H1 (cell line): ENCODE measurements around the gene TMEM250. TPM values are rescaled to one million over a fixed set of nuclear protein-coding genes. Genes with fewer than 3 reads are reported as not detected.

Experiments
- SIRT6 ChIP-seq: IDR thresholded peaks from one replicate; pipeline ENCODE4 v1.7.1; 2012; ENCODE audit warnings: low read length, inconsistent platforms
- SIX5 ChIP-seq: IDR thresholded peaks from 2 replicates; pipeline ENCODE4 v1.6.1; 2011; ENCODE audit warnings: mild to moderate bottlenecking, low read depth, low read length
- polyA plus RNA-seq, 7 experiments: library from polyadenylated mRNA; depleted of rRNA in 3 of 7; stranded (reverse) in 5 of 7; unstranded in 2 of 7; fragments of >200 nt in 5 of 7; fragments of 200-250 nt in 2 of 7; gene quantifications; 1 replicate in 5 of 7; 2 replicates in 1 of 7; 4 replicates in 1 of 7; pipeline versions ENCODE4 v1.2.1 to v1.2.3, GENCODE V29; 2011 to 2013; ENCODE audit warnings: missing spikeins in 2 of 7, mixed read lengths in 2 of 7
- total RNA-seq: library from RNA; stranded (reverse); fragmentation: NEBNext Ultra II Directional; extraction: Animal tissue kit (Norgen Biotek cat#: 25700); gene quantifications from 2 replicates; pipeline ENCODE4 v1.2.1, GENCODE V29; 2021

The TMEM250 gene
- total and polyA plus RNA-seq, 2 of the 8 experiments (the other 6 are each of a cell fraction or from before 2014, with no cell fraction given): 22.3 to 34.9 TPM

- no peak for TF ChIP-seq SIRT6
- no peak for TF ChIP-seq SIX5
Observed at GRCh38 chr9:136084063-136084944, 34.4 kb downstream of the TMEM250 start (continued).
